HG03039 (cell line): ENCODE data around the gene PDIK1L.

ENCODE experiments used
- ATAC-seq: cut with Tn5 transposase; IDR thresholded peaks from one replicate; pipeline ENCODE4 v1.9.1; 2021; ENCODE audit warnings: mild to moderate bottlenecking, moderate library complexity; ENCODE audit not compliant: unreplicated experiment

Gene PDIK1L

DNA sequence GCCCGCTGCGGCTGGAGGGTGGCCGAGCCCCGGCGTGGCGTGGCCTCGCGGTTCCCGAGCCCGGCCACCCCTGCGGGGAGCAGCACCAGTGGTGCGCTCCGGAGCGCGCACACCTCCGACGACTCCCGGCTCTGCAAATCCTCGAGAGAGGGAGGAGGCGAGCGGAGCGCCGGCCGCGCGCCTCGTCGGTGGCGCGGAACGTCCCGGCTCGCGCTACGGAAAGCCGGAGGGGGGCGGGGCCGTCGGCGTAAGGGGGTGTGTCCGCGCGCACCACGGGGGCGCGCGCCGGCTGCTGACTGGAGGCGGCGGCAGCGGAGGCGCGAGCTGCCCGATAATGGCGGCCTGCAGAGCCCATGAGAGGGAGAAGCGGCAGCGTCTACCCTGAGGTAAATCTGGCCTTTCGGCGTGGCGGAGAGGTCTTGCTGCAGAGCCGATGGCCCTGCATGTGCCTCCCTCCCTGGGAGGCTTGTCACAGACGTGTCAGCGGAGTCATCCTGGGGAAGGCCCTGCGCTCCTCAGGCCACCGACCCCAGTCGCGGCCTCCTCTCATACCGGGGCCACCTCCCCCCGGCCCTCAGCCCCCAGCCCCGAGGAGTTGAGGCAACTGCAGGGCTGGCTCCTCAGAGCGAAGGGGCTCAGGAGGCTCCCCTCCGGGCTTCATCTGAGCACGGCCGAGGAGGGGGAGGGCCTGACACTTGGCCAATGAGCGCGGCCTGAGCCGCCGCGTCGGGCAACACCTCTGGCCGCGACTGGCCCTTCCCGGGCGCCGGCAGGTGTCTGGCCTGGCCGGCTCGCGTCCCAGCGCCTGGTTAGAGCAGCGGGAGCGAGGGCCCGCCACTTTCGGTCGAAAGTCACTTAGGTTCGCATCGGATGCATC lies at the start of gene PDIK1L:
TSS of gene PDIK1L (plus strand) at position 295 of the 877 bp plus-strand sequence. CDS start 2,485 bp downstream, outside the sequence.
- ATAC-seq: peak; percentile 70

DNA sequence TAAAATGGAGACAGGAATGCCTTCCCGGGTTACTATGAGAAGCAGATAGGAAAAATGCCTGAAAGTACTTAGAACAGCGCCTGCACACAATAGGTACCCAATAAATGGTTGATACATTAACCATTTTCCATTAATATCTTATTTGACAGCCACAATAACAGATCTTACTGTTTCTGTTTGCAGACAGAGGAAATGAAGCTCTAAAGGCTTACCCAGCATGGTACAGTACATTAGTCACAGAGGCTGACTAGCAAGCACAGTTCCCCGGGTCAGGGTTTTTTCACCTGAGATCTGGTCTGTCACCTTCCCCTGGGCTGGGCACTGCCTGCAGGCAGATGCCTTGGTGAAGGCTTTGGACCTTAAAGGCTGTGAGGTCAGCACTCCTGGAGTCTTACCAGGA lies 47.1 kb upstream of the PDIK1L start:
- no peak for ATAC-seq

DNA sequence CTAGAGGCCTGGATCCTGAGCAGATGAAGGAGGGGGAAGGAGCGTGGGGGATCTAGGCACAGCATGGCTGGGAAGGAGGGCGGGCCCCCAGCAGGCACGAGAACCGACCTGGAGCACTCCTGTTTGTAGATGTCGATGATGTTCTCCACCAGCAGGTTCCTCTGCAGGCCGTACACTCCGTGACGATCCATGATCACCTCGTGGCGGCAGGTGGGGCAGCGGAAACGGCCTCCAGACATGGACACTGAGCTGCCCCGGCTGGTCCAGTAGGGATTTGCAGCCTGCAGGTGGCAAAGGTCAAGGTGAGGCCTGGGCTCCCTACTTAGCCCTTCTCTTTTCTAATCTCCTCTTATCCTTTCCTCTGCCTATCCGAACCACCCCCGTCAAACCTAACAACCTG lies 45.5 kb upstream of the PDIK1L start:
- no peak for ATAC-seq

DNA sequence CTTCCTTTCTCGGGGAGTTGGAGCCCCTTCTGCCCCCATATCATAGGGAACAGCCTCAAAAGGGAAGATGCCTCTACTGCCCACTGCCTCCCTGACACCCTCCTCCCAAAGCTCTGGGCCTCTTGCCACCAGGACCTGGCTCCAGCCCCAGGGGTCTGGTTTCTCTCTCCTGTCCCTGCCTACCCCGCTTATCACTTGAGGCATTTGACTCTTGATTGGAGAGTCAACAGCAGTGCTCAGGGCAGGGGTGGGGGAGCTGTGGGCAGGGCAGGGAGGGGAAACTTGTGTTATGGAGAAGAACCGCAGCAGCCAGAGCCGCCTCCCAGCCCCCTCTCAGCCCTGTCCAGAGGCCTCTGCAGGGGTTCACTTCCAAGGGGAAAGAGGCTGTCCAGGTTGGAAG lies 44.8 kb upstream of the PDIK1L start:
- ATAC-seq: no peak

DNA sequence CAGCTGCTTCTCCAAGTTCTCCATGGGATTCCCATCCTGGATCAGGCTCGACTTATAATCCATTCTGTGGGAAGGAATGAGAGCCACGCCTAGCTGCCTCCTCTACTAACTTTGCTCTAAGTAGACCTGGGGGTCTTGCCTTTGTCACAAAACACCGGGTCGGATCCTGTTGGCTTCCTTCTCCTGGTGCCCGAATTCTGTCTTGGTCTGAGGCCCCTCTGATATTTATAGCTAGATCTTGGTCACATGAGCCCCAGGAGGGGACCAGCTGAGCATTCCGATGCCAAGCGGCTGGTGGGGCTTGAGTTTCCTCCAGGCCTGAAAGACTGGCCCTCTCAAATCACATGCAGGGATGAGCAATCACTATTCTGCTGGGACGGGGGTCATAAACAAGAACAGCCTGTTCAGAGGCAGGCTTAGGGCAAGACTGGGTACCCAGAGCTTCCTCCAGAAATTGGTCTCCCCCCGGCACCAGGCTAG lies 44.2 kb upstream of the PDIK1L start, which contains the start of gene TRIM63:
TSS of gene TRIM63 (minus strand) at position 199 of the 480 bp plus-strand sequence. CDS start at position 63, 136 bp downstream.
- ATAC-seq: no peak

DNA sequence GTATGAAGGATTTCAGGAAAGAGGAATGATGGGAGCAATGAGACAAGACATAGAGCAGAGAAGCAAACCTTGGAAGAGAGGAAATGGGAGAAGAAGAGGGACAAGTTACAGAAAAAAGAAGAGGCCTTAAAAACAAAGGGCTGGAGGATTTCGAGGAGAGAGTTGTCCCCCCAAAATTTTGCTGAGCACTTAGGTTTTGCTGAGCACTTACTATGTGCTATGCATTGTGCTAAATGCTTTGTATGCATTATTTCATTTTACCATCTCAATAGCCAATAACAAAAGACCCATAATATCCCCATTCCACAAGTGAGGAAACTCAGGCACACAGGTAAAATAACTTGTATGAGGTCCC lies 41.7 kb upstream of the PDIK1L start:
- ATAC-seq: no peak

DNA sequence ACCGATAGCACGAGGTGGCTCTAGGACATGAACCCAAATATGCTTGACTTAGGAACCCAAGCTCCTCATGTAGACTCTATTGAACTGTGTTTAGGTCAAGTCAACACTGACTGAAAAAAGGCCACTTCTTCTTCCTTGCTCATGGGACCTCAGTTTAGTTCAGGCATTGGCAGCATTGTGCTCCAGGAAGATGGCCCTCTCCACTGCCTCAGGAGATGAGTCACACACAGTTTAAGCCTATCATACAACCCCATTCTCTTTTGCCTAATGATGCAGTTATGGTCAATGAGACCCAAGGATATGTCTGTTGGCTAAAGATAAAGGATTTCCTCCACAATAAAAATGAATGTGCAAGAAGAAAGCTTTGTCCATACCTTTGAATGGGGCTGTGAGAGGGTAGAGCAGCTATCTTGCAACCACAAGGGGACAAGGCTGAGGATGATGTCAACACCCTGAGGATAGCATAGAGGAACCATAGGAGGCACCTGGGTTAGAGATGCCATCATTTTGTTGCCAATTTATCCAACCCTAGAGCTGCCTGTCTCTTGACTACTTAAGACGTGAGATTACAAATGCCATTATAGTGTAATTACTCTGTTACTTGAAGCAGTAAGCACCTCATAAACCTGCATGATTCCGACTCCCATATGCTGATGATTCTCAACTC lies 41.2 kb upstream of the PDIK1L start:
- ATAC-seq: no peak

DNA sequence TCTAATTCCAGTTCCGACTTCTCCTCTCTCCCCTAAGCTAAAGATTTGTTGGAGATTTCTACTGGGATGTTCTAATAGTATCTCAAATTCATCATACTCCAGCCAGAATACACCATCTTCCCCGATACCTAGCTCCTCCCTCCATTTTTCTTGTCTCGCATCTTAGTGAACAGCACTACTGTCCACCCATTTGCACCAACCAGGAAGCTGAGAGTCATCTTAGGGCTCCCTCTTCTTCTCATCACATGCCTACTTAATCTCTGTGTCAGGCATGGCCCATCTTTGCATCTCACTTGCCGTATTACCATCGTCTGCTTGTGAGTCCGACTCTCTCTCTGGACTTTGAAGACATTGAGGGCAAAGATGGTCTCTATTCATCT lies 40.7 kb upstream of the PDIK1L start:
- no peak for ATAC-seq

DNA sequence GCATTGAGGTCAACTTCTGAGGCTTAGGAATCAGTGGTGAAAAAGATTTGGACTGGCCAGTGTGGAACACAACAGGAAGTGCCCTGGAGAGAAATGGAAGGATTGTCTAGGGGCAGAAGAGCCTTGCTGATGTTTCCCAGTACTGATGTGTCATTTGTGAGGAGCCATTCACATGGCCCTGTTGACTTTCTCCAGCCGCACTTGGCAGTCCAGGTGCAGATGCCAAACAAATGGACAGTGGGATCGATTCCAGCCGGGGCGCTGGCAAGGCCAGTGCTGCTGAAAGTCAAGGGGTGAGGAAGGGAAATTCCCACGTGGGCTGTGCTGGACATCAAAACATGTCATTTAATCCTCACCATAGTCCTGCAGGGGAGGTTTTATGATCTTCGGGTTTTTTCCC lies 39.3 kb upstream of the PDIK1L start:
- no peak for ATAC-seq

DNA sequence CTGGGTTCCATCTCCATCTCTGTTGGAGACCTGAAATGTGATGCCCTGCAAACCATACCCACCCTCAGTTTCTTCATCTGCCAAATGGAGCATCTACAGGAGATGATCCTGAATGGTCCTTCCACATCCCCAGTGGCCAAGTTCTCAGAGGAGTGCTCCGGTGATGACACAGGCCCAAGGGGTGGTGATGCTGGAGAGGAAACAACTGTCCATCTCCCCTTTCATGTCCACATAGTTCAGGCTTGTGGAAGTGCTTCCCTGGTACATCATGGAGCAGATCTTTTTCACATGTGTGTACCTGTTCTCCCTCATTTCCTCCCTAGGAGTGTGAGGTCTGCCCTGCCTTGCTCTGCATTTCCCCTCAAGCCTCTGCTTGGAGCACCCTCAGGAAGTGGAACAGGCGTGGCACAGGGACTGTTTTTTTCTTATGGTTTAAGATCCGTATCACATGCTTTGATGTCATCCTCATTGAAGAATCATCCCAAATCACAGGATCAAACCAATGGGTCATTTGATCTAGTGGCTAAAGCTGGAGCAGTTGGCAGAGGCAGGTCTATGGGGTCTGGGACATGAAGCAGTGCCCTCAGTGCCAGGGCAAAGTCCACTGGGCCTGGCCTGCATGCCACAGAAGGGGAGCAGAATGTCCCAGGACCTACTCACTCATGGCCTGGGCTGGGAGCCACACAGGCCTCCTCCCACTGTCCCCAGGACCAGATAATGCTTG lies 36.0 kb upstream of the PDIK1L start:
- no peak for ATAC-seq

DNA sequence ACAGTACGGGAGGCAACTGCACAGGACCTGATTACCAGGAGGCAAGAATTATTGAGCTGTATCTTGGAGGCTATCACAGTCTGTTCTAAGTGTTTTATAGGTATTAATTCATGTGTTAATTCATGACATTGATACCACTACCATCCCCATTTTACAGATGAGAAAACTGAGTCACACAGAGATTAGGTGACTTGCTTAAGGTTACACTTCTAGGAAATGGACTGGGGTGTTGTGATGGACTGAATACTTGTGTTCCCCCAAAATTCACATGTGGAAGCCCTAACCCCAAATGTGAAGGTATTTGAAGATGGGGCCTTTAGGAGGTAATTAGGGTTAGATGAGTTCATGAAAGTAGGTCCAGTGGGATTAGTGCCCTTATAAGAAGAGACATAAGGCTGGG lies 34.1 kb upstream of the PDIK1L start:
- no peak for ATAC-seq

DNA sequence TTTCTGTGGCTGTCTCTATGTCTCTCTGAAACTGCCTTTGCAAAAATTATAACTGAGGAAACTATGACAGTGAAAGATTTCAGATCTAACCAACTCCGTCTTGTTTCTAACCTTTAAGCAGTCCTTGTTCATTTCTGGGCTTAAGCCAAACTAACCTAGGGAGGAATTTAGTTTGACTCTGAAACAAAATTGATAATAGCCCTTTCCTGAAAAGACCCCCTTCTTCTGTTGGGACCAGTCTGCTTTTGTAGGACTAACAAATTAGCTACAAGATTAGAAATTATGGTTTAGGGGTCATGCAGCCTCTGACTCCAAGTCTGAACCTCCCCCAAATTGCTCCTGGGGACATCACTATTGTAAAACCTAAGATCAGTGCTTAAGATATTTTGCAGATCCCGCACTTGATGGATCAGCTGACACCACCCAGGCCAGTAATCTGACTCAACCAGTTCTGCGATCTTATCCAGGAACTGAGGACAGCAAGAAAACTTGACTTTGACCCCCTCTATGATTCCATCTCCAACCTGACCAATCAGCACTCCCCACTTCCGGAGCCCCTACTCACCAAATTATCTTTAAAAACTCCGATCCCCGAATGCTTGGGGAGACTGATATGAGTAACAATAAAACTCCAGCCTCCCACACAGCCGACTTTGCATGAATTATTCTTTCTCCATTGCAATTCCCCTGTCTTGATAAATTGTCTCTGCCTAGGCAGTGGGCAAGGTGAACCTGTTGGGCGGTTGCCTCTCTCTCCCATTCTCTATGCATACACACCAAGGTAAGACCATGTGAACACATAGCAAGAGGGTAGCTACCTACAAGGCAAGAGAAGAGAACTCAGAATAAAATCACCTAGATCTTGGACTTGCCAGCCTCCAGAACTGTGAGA lies 33.1 kb upstream of the PDIK1L start:
- no peak for ATAC-seq

DNA sequence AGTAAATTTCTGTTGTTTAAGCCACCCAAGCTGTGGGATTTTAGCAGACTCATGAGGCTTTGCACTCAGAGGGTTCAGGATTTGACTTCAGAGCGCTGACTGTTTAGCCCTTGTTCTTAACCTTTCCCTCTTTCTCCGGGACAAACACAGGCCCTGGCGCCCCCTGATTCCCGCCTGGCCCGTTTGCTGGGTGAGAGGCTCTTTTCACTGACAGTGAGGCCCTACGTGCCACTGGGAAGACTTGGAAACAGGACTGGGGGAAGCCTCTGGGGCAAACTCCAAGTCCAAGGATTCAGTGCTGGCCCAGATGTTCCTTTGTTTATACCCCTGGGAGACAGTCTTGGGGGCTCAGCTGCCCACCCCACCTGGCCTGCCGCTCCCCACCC lies 32.5 kb upstream of the PDIK1L start:
- ATAC-seq: no peak

DNA sequence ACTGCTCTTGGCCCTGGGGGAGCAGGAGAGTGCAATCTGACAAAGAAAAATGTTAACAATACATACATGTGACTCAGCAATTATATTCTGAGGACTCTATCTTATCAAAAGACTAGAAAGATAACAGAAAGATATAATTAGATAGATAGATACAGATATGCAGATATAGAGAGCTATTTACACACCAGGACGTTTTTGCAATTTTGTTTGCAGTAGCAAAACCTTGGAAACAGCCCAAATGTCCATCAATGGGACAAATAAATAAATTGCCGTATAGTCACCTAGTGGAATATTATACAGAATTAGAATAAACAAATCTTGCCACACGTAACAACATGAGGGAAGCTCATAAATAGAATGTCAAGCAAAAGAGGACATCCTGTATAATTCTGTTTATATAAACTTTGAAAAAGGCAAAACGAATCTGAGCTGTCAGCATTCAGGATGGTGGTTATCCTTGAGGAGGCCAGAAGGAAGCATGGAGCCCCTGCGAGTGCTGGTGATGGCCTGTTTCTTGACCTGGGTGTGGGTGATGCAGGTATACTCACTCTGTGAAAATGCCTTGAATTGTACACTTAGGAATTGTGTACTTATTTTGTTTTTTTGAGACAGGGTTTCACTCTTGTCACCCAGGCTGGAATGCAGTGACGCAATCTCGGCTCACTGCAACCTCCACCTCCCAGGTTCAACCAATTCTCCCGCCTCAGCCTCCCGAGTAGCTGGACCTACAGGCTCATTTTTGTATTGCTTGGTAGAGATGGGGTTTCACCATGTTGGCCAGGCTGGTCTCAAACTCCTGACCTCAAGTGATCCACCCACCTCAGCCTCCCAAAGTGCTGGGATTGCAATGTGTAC lies 31.4 kb upstream of the PDIK1L start:
- no peak for ATAC-seq

DNA sequence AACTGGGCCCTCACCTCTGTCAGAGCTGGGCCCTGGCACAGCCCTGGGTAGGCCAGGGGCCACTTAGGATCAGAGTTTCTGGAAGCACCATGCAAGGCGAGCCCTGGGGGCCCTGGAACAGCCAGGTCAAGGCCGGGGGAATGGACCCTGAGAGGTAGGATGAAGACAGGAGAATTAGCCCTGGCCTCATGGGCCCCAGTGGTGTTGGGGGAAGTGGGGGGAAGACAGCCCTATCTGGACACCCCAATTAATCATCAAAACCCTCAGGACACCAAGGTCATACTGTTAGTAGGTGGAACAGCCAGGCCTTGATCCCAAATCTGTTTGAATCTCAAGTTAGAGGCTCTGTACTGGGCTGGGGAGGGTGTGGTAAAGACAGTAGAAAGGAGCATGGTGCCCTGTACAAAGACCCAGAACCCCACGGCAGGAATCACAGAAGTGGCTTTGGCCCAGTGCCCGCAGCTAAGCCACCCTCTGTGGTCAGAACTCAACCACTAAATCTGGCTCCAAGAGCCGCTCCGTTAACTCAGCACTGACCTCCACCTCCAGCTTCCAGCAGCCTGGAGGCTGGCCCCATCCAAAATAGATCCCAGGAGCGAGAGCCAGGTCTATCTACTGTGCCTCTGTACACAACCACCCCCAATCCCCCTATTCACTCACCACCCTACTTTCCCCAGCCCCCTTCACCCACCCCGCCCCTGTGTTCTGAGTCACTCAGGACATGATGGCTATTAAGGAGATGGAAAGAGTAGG lies 30.2 kb upstream of the PDIK1L start:
- no peak for ATAC-seq

DNA sequence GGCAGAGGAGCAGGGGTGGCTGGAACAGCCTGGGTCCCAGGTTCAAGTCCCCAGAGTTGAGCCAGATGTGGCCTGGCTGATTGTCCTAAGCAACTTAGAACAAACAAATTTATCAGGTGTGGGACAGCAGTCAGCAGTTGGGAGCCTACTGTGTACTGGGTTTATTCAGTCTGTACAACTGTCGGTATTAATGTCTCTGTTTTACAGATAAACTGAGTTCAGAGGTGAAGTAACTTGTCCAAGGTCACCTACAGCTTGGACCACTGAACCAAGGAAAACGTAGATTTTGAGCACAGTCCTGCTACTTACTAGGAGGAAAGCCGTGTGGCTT lies 29.6 kb upstream of the PDIK1L start:
- ATAC-seq: no peak

DNA sequence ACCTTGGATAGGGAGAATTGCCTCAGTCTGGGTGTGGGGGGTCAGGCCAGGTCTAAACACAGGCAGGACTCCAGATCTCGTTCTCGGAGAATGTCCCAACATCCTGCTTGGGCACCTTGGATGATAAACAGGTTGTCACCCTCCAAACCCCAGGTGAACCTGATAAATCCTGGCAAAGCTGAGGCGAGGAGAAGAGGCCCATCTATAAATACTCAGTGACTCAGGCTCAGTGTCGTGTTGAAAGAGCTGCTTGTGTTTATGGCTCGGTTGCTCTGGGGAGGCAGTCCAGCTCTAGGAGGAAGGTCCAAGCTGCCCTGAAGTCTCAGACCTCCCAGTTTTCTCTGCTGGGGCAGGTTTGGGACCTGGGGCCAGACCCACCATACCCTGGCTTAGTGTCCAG lies 28.4 kb upstream of the PDIK1L start:
- ATAC-seq: no peak

DNA sequence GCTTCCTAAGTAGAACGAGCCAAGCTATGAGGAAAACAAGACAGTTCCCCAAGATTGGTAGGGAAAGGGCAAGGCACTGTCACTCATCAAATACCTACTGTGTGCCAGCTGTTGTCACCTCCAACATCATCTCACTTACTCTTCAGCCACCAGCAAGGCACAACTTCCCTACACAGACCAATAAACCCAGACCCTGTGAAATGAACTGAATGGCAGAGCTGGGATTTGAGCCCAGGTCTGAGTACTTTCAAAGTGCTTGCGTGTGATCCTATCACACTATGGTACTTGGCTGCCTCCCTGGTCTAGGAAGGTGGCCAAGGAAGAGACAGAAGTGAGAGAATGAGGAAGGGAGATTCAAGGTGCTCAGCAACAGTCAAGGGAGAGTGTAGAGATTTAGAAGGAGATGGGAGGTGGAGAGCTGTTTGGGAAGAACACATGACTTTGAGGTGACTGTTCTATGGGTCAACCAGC lies 27.5 kb upstream of the PDIK1L start:
- no peak for ATAC-seq

DNA sequence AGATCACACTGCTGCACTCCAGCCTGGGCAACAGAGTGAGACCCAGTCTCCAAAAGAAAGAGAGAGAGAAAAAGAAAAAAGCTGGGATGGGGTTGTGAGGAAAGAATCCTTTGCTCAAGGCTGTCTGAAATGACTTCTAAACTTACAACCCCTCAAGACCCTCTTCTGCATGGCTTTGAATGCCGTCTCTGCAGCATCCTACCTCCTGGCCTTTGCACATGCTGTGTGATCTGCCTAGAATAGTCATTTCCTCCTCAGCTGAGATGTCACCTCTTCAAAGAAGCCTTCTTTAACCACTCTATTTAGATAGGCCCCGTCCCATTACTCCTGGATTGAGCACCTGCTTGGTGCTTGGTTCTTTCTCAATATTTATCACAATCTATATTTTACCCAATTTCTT lies 26.8 kb upstream of the PDIK1L start:
- no peak for ATAC-seq
